SHP77 (cell line): ENCODE measurements around the gene MED7.
A peak's percentile ranks its signal among the peaks of the same experiment; 100 is the strongest.
"Not testable (repeated sequence)": the region's sequence is repeated elsewhere in the genome, so short reads cannot be mapped to it uniquely, and the experiment has no call there.

Experiments
- DNase-seq, 2 experiments: peaks; one replicate each; lab custom pipeline; 2025; lab: John Stamatoyannopoulos, UW

Gene MED7

GRCh38 chr5:157142317-157143126, at the start of gene MED7:
Gene MED7, minus strand, starts transcription at chr5:157142865. Its CDS starts 3,434 bp downstream, at chr5:157139431.
- DNase-seq: peak; percentile 93 to 96

- no peak for DNase-seq
These were observed 46.6 kb upstream of the MED7 start for GRCh38 chr5:157189223-157189622.

- no peak for DNase-seq
These were observed 45.6 kb upstream of the MED7 start for GRCh38 chr5:157188270-157188669.

GRCh38 chr5:157187046-157187754, 44.5 kb upstream of the MED7 start:
- no peak for DNase-seq

- no peak for DNase-seq
These were observed 43.8 kb upstream of the MED7 start for GRCh38 chr5:157186309-157187045.

- not testable (repeated sequence) for DNase-seq
These were observed 42.5 kb upstream of the MED7 start for GRCh38 chr5:157185122-157185521.

GRCh38 chr5:157184117-157184670, 41.5 kb upstream of the MED7 start:
- DNase-seq: no peak

- DNase-seq: no peak
These were observed 39.6 kb upstream of the MED7 start for GRCh38 chr5:157182143-157182757.

- no peak for DNase-seq
These were observed 38.0 kb upstream of the MED7 start, which contains the start of gene ITK for GRCh38 chr5:157180374-157181264. Gene ITK, plus strand, starts transcription at chr5:157180840. Its CDS starts 138 bp downstream, at chr5:157180978.

- no peak for DNase-seq
These were observed 36.3 kb upstream of the MED7 start for GRCh38 chr5:157178966-157179365.

- DNase-seq: no peak
These were observed 35.3 kb upstream of the MED7 start for GRCh38 chr5:157177953-157178352.

- DNase-seq: no peak
These were observed 32.5 kb upstream of the MED7 start for GRCh38 chr5:157175071-157175612.

- no peak for DNase-seq
These were observed 29.7 kb upstream of the MED7 start for GRCh38 chr5:157172403-157172802.

- DNase-seq: no peak
These were observed 25.6 kb upstream of the MED7 start for GRCh38 chr5:157168286-157168685.

GRCh38 chr5:157167214-157167621, 24.6 kb upstream of the MED7 start:
- no peak for DNase-seq

GRCh38 chr5:157166214-157167213, 23.8 kb upstream of the MED7 start, which contains the start of gene GARIN3:
Gene GARIN3, minus strand, starts transcription at chr5:157166264. Its CDS starts 96 bp downstream, at chr5:157166168.
- no peak for DNase-seq

- no peak for DNase-seq
These were observed 23.0 kb upstream of the MED7 start for GRCh38 chr5:157165668-157166067.

- no peak for DNase-seq
These were observed 22.6 kb upstream of the MED7 start for GRCh38 chr5:157165261-157165660.

GRCh38 chr5:157164521-157164920, 21.9 kb upstream of the MED7 start:
- no peak for DNase-seq
